ENCODE data around the gene RPIA.

The RPIA gene

DNA sequence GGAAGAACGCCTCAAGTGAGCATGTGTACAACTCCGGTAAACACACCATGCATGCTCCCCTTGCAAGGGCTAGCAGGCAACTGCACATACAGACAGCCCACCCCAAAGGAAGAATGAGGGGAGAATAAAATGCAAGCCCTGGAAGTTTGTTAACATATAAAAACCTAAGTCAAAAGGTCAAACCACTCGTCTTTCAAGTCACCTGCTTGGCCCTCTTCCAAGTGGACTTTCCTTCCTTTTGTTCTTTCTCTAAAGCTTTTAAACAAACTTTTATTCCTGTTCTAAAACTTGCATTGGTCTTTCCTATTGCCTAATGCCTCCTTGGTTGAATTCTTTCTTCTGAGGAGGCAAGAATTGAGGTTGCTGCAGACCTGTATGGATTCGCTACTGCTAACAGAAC, 5.2 kb upstream of the RPIA start:
- no peak for DNase-seq

DNA sequence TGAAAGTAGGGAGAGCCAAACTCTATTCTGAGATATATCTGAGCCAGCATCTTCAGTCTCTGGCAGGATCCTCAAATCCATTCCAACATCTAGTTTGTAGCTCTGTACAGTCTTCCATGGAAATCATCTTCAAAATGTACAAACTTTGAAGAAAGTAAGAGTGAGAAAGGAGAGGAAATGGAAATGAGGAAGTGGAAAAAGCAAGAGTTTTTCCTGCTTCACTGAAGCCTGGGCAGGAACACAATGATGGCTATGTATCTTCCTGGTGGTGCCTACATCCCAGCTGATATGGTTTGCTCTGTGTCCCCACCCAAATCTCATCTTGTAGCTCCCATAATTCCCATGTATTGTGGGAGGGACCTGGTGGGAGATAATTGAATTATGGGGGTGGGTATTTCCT, 4.1 kb upstream of the RPIA start:
- DNase-seq: no peak

DNA sequence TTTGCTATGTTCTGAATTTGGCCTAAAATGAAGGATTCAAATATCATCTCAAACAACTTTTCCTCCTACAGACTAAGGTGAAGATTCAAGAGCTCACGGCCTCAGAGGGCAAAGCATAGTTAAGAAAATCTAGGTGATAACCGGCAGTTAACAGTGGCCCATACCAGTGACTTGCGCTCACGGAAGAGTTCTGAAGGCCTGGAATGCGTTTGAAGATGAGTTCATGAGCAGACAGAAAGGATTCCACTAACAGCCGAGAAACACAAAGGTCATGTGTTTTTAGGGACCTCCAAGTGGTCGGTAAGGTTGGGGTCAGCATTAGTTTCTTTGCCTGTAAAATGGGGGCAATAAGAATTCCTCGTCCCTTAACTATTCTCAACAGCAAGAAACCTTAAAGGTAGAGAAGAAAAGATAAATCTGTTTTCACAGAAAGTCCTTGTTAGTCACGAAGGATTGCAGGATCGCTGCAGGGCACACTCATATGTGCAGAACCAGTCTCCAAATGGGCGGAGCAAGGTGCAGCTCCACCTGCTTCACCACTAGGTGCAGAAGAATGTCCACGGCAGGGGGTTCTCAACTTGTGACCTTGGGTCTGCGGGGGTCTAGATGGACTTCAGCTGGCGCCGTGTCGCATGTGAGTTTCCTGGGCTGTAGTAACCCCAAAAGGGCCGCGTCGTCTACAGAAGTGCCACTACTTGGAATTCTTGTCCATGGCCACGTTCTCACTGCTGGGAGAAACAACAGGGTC, 708 bp upstream of the RPIA start:
- DNase-seq: peak in 1 of 4 experiments; percentile 29

DNA sequence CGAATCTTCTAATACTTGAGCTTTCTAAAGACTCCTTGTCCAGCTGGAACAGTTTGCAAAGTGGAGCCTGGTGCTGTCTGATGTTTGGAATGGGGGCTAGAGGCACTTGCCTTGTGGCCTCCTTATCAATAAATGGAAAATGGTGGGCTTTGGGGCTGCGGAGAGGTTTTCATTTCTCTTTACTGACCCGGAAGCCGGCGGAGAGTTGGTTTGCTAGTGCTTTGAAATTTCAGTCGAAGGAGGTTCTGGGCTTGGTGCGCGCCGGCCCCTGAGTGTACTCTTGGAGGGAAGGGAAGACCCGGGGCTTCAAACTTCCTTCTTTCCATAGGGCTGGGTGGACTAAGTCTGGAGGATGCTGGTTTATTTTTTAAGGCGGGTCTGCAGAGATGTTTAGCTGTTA, 714 bp downstream of the RPIA start:
- peak; percentile 27 to 53 (median 46) for DNase-seq

DNA sequence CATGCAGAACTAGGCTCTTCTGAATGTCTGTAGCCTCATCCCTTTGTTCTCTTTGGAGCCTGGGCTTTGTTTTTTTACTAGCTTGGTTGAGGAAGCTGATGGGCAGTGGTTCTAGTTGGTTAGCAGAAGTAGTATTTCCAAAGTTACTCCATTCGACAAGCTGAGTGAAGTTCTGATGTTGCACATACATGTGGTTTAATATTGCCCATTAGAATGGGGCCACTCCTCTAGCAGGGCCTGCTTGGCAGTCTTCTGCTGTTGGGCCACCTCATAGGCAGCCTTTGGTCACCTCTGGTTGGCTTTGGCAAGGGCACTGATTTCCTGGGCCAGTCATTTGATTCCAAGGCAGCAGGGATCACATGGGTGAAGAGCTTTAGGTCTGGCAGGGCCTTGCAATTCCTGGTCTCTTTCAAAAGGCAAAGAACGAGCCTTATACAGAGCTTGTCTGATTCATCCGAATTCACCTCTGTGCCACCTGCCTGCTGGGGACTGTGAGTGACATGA, 2.5 kb downstream of the RPIA start:
- DNase-seq: peak in 1 of 4 experiments; percentile 20

DNA sequence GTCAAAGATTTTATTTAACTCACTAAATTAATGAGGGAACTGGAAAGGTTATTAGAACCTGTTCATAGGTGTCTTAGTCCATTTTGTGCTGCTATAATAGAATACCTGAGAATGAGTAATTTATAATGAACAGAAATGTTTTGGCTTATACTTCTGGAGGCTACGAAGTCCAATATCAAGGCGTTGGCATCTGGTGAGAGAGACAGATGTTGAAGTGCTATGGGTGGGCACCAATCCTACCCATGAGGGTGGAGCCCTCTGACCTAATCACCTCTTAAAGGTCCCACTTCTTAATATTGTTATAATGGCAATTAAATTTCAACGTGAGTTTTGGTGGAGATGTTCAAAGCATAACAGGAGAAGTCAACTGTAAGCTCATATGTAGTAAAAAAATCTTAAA, 5.1 kb downstream of the RPIA start:
- DNase-seq: no peak

DNA sequence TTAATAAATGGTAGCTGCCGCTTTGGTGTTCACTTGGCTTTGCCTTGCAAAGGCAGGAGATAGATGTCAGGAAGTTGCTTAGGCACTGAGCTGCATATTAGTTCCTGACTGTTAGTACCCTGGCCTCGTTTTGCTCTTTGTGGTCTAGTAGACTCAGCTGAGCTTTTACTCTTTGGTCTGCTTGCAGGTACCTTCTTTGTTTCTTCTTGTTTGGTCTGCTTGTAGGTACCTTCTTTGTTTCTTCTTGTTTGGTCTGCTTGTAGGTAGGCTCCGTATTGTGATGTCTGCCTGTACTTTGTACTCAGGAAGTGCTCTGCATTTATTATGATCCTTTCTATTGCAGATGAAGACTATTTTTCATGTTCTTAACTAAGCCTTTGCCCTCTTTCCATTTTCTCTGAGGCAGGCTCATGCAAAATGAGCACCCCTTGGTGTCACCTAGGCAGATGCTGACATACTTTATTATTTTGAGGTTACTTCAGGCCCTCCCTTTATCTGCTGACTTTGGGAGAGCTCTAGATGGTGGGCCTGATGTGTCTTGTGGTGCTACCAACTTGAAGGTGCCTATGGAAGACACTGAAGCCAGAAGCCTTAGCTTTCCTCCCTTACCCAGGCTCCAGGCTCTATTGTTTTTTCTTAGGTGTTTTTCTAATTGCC, 6.0 kb downstream of the RPIA start:
- DNase-seq: no peak

DNA sequence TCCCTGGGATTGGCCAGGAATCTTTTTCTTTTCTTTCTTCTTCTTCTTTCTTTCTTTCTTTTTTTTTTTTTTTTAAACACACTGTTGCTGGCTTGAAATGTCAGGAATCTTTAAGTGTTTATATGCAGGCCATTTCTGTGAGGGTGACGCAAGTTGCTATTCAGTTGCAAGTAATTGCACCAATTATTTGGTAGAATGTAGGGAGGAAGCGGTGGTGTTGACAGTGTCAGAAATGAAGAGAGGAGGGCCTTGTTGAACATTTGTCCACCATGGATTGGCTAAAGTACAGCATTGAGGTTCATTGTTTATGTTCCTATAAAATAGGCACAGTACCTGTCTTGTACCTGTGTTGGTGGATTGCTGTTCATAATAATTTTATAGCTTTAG, 6.5 kb downstream of the RPIA start:
- no peak for DNase-seq

DNA sequence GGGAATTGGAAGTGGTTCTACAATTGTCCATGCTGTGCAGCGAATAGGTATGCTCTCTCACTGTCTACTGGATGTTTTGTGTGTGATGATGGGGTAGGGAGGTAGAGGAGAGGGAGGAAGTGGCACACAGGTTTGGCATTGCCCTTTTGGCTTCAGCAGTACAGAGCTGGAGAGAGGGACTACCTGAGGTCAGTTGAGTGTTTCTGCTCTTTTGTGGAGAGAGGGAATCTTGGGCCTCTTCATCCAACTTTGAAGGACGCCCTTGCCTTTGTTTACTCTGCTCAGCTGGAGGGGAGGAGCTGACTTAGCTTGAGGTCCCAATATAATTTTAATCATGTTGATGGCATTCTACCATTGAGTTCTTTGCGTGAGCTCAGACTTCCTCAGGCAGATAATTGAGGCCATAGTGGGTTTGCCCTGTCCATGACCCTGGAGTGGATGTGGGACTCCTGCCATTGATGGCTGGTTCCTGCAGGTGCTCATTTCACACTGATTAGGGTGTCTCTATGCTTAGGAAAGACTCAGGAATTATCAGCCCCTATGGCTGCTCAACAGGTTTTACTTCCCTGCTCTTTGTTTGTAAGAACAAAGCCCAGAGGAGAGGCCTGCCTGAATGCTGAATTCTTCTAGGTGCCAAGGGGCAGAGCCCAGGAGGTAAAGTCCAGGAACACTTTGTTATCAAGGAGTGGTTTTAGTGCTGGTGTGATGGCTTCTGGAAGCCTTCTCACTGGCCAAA, 7.2 kb downstream of the RPIA start:
- DNase-seq: no peak

DNA sequence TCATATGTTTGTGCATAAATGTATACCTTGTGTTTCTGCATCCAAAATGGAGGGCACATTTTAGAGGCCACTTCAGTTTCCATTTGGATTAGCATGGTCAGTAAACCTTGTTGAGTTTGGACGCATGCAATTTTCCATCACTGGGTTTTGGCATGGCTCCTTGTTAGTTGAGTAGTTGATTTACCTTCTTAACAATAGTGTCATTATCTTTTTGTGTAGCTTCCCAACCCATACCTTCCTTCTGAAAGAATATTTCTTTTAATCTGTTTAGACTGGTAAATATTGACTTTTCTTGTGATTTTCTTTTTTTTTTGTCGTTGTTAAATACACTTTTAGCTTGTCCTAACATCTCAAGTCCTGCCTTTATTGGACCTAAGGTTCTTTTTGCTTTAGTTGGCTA, 15.5 kb downstream of the RPIA start:
- no peak for DNase-seq

DNA sequence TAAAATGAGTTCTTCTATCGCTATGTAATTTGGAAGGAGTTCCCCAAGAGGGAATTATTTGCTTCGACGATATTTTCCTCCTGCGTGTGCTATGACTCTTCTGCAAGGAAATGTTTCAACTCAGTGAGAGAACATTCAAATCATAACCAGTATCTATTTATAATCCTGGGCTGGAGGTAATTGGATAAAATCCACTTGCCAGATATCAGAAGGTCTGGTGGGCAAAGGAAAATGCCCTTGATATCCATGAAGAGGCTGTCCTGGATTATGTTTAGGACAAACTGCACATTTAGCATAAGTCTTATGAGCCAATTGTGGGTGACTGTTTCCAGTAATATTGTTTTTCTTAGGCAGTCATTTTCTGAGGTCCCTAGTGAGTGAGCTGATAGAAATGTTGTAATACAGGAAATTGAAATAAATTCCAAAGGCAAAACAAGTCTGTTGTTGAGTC, 17.7 kb downstream of the RPIA start:
- no peak for DNase-seq

DNA sequence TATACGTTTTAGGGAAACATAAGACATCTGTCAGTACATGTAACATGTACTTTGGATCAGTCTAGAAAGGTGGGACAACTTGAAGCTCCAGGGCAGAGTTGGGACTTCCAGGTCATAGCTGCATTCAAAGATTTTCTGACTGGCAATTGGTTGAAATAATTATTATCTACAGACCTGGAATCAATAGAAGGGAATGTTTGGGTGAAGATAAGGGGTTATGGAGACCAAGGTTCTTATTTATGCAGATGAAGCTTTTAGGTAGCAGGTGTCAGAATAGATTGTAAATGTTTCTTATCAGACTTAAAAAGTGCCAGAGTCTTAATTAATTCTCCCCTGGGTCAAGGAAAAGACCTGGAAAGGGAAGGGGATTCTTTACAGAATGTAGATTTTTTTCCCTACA, 19.8 kb downstream of the RPIA start:
- no peak for DNase-seq

DNA sequence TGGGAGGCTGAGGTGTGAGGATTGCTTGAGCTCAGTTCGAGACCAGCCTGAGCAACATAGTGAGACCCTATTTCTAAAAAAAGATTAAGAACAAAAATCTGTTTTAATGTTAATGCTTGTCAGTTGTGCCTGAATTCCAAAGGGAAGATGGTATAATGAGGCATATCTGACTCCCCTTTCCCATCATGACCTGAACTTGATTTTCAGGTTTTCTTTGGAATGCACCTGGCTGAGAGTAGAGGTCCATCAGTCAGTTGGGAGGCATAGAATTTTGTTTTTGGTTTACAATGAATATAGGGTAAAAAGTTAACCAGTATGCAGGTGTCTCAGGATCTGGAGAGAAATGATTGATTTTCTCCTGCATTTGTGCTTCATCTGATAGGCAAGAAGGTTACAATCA, 20.4 kb downstream of the RPIA start:
- DNase-seq: no peak

DNA sequence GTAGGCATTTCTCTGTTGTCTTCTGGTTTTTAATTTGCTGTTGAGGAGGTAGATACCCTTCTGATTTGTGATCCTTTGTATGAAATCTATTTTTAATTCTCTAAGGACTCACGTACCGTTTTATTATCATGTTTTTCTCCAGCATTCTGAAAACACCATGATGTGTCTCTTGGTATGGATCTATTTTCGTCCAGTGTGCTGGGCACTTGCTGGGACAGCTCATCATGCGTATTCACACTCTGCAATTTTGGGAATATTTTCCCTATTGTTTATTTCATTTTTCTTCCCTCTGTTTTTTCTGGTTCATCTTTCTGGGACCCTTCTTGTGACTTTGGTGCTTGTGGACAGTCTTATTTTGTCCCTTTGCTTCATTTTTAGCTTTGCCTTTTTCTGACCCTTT, 21.9 kb downstream of the RPIA start:
- DNase-seq: no peak

DNA sequence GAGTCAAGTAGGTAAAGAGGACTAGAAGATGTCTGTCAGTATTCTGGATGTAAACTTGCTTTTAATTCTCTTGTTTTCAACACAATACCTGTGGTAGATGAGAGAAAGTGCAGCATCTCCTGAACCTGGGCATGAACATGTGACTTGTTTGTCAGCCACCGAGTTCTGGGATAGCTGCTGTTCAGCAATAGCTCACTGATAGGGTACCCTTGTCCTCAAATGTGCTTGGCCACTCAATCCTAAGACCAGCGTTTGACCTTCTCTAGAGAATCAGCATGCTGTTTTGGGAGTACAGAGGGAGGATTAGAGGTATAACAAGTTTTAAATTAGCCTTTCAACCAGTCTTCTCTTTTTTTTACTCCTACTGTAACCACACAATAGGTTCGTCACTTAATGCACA, 23.2 kb downstream of the RPIA start:
- no peak for DNase-seq

DNA sequence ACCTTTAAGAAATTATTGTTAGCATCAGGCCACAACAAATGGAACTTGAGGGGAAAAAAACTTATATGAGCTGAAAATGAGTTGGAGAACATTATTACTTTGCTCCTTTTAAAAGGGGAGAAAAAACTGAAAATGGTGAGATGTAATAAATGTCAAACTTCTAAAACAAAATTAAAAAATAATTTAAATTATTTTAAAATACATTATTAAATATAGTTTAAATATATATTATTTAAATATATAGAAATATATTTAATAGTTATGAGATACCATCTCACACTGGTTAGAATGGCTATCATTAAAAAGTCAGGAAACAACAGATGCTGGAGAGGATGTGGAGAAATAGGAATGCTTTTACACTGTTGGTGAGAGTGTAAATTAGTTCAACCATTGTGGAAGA, 28.9 kb downstream of the RPIA start:
- DNase-seq: no peak

DNA sequence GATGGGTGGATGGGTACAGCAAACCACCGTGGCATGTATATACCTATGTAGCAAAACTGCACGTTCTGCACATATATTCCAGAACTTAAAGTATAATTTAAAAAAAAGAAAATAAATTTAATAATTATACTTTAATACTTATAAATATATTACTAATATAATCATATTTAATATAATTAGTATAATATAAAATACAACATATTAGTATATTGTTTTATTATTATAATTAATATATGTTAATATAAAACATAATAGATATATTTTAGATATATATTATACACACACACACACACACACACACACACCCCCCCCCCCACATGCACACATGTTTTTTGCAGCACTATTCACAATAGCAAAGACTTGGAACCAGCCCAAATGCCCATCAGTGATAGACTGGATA, 29.8 kb downstream of the RPIA start:
- no peak for DNase-seq

DNA sequence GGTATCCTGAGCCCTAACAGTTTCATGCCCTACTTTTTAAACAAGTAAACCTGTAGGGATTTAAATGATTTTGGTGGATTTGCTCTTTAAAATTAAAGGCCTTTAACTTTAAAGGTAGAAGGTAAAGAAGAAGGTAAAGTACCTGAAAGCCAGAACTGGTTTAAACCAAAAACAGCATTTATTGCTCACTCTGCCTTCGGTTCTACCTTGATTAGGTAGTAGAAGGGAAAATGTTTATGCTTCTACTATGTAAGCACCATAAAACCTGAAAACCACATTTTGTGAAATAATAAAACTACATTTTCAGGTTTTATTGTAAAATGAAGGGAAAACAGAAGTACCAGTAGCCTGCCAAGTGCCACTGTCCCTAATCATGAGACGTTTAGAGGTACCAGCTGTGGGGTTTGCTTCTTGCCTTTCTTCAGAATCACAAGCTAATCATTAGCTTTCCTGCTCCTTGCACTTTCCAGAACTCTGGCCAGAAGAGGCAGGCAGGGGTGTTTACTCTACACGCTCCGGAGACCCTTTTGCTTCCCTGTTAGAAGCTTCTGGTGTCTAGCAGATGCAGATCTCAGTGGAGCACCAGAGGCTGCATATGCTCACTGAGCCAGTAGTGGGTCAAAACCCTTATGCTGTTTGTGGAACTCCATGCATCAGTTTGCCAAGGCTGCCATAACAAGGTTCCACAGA, 33.3 kb downstream of the RPIA start:
- DNase-seq: no peak

DNA sequence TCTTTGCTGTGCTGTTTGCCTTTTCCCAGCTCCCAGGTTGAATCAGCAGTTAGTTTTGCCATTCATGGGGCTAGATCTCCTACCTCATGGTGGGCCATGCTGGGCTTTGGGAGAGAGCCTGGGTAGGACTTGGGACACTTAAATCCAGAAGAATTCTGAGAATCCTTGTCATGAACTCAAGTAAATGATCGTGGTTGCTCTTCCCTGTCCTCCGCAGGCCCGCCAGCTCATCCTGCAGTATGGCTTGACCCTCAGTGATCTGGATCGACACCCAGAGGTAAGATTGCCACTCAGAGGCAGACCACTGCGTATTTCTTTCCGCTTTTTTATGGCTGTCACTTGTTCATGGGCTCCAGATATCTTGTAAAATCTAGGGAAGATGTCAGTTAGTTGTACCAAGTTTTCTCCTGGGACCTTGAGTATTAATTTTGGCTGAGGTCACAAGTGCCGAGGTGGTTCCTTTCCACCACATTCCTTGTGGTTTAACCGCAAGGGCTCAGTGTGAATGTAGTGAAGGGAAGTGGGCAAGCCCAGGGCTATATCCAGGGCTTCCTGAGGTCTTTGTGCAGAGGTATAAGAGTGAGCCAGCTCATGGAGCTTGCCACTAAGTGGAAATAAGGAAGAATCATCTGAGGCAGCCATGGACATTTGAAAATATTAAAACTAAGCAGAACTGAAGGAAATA, 37.7 kb downstream of the RPIA start:
- peak in 3 of 4 experiments; percentile 8 to 16 (median 9) for DNase-seq

DNA sequence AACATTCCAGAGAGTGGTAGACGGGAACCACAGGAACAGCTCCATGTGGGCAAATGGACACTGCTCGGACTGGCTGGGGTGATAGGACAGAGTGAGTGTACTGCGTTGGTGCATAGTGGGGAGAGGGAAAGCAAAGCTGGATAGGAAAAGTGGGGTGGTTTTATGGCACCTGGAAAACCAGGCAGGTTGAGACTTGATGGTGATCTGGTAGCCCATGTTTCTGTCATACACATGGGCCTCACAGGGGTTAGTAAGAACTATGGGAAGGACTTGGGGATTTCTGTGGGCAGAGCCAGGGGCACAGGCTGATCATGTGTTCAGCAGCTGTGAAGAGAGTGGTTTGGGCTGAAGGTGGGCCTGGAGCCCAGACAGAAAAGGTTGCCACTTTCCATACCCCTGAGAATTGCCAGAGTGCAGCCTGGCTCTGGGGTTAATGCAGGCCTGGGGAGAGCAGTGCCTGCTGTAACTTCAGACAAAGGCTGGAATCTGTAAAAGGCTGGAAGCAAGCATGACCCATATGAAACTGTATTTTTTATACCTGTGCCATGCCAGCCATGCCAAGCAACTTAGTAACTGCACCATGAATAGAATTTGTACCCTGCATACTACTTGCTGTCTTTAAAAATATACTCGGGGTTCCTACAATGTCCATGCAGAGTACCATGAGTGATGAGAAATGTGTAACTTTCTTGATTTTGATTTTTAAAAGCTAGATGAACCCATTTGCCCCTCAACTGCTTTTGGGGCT, 41.9 kb downstream of the RPIA start:
- no peak for DNase-seq

DNA sequence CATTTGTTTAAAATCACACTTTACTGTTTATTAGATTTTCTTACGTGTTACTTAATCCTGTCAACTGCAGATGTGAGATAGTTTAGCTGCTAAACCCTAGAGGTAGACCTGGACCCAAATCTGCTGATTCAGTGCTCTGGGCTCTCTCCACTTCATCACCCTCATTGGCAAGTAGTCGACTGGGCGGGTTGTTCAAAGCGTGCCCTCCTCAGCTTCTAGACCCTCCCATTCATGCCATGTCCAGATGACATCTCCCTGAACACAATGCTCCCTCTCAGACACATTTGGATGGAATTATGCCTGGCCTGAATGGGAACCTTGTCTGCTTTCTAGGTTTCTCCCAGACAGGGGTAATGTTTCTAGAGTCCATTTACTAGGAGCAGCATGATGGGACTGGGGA, 43.7 kb downstream of the RPIA start:
- DNase-seq: no peak

DNA sequence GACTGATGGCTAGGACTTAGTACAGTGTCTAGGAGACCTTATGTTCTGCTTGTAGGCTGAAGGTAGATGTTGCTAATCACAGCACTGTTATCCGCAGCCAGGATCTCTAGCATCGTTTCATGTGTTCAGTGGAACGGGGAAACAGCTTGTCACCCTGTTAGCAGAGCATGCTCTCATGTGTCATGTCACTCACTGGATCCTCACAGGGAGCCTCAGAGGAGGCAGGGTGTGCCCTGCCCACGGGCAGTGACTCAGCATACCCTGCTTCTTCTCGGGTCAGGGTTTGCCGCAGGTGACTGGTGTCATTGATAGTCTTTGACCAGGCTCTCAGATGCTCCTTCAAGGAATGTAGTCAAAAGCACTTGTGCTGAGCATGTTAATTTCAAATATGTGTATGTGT, 44.4 kb downstream of the RPIA start:
- peak; percentile 11 to 53 (median 40) for DNase-seq
